GM19023 (cell line): ENCODE data around the gene AXIN1.
"Not testable (repeated sequence)": the region's sequence is repeated elsewhere in the genome, so short reads cannot be mapped to it uniquely, and the experiment has no call there.

Experiments
- ATAC-seq: cut with Tn5 transposase; IDR thresholded peaks from one replicate; pipeline ENCODE4 v1.9.1; 2021; ENCODE audit warnings: mild to moderate bottlenecking, moderate library complexity; ENCODE audit not compliant: unreplicated experiment

AXIN1 gene

GRCh38 chr16:270381-271255, 81.9 kb downstream of the AXIN1 start:
- ATAC-seq = no peak

GRCh38 chr16:269061-269796, 83.3 kb downstream of the AXIN1 start:
- ATAC-seq = no peak

DNA sequence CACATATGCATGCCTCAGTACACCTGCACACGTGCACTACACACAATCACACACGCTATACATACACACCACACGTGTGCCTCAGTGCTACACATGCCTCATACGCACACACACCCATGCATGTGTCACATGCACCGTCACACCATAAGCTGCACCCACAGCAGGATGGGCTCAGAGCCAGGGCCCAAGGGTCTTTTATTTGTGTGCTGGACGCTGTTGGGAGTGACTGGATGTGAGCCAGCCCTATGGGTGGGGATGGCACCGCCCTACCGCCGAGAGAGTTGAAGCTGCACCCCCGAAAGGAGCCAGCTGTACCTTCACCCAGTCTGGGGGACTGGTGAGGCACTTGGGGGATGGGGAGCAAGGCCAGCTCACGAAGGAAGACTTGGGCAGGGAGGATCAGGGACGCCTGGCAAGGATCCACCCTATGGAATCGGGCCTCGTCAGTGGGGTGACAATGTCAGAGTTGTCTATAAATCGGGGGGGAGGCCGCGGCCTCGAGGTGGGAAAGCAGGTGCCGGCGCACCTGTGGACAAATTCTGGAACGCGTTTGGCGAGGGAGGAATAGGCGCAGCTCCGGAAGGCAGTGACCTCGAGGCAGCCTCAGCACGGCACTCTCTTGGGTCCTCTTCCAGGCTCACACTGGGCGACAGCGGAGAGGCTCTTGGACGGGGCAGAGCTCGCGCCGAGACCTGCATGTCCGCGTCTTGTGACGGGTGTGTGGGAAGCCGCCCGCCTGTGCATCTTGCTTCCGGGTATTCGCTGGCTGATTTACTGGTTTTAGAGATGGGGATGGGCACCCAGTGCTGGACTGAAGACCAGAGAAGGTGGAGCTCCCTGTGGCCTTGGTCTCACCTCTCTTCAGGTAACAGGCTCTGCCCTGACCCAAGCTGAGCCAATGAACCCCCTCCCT, 84.1 kb downstream of the AXIN1 start:
- ATAC-seq = no peak

DNA sequence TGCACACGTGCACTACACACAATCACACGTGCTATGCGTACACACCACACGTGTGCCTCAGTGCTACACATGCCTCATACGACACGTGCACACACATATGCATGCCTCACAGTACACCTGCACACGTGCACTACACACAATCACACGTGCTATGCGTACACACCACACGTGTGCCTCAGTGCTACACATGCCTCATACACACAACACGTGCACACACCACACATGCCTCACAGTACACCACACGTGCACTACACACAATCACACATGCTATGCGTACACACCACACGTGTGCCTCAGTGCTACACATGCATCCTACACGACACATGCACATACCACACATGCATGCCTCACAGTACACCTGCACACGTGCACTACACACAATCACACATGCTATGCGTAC, 85.0 kb downstream of the AXIN1 start:
- ATAC-seq = not testable (repeated sequence)

- no peak for ATAC-seq
These were observed 86.0 kb downstream of the AXIN1 start for GRCh38 chr16:266258-267164.

GRCh38 chr16:265711-266110, 86.8 kb downstream of the AXIN1 start:
- no peak for ATAC-seq

- ATAC-seq = no peak
These were observed 87.5 kb downstream of the AXIN1 start for GRCh38 chr16:265002-265529.

DNA sequence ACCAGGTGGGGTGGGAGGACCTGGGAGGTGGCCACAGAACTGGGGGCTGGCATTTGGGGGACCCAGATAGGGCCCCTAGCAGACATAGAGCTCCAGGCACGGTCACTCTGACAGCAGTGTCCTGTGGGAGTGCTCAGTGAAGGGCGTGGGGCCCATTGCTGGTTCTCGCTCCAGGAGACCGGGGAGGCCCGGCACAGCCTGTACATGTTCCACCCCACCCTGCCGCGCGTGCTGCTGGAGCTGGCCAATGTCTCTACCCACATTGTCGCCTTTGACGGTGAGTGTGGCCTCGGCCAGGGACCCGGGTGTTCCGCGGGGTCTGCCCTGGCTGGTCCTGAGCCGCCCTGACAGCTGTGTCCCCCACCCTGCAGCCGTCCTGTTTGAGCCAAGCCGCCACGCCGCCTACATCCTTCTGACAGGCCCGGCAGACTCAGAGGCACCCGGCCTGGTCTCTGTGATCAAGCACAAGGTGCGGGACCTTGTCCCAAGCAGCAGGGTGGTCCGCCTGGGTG, 88.0 kb downstream of the AXIN1 start:
- no peak for ATAC-seq

GRCh38 chr16:263944-264343, 88.6 kb downstream of the AXIN1 start:
- no peak for ATAC-seq

GRCh38 chr16:263182-263774, 89.2 kb downstream of the AXIN1 start:
- no peak for ATAC-seq

GRCh38 chr16:262121-262745, 90.3 kb downstream of the AXIN1 start:
- no peak for ATAC-seq

GRCh38 chr16:261031-261691, 91.4 kb downstream of the AXIN1 start:
- no peak for ATAC-seq

DNA sequence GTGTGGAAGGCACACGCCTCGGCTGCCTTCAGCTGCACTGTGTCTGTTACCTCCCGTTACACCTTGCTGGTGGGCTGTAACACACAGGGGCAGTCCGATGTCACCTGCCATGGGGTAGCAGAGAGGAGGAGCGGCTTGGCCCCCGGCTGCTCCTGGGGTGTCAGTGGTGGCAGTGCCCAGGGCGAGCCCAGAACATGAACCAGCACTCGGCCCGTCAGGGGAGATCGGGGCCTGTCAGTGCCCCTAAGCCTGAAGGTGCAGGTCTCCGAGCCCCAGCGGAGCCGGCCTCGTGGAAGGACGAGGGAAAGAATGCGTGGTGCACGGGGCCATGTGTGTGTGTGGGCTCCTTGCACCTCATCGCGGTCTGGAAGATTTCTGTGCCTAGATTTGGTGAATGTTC, 92.2 kb downstream of the AXIN1 start:
- ATAC-seq = no peak

GRCh38 chr16:259814-260253, 92.7 kb downstream of the AXIN1 start:
- no peak for ATAC-seq

GRCh38 chr16:259226-259625, 93.3 kb downstream of the AXIN1 start:
- no peak for ATAC-seq

- not testable (repeated sequence) for ATAC-seq
These were observed 94.4 kb downstream of the AXIN1 start for GRCh38 chr16:258091-258490.

- no peak for ATAC-seq
These were observed 97.3 kb downstream of the AXIN1 start for GRCh38 chr16:255183-255582.

DNA sequence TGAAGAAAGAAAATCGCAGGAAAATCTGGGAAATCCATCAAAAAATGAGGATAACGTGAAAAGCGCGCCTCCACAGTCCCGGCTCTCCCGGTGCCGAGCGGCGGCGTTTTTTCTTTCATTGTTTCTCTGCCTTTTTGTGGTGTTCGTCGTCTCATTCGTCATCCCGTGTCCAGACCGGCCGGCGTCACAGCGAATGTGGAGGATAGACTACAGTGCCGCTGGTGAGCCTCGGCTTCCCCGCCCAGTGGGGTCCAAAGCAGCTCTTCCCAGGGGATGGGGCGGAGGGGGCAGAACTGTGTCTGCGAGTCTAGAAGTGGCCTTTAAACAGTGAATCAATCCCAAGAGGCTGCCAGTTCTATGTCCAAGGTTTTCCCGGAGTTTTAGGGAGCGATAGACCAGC, 98.1 kb downstream of the AXIN1 start:
- ATAC-seq = no peak
